ENCODE data around the gene SLC29A1.

- TF ChIP-seq CTCF (IDR thresholded peaks at IDR 0.05) = no peak
- TF ChIP-seq POLR2AphosphoS5 (IDR thresholded peaks at IDR 0.05) = no peak
- TF ChIP-seq POLR2A (IDR thresholded peaks at IDR 0.05) = no peak
Observed at GRCh38 chr6:44264154-44265006, 41.0 kb downstream of the SLC29A1 start.

Data from prostate gland (tissue), 2 donors.